Omental fat pad (tissue), 4 donors: Measurements from ENCODE around the gene ANTXR2. TPM values are rescaled to one million over a fixed set of nuclear protein-coding genes. Genes with fewer than 3 reads are reported as not detected.
"Not testable (repeated sequence)": the region's sequence is repeated elsewhere in the genome, so short reads cannot be mapped to it uniquely, and the experiment has no call there.

ENCODE experiments used
- ATAC-seq: fragments of 150-250 bp; one replicate; pipeline ENCODE4 v1.9.1; 2016; ENCODE audit warnings: mild to moderate bottlenecking, moderate library complexity; ENCODE audit not compliant: low FRiP score
- DNase-seq: peaks from one replicate; pipeline ENCODE4 v3.0.0-alpha.2; 2019; ENCODE audit warnings: low spot score
- total RNA-seq, 4 donors: library from RNA; depleted of rRNA; stranded (reverse); fragments of >200 nt; gene quantifications; one replicate each; pipeline ENCODE4 v1.1.0, GENCODE V29; 2016
- TF ChIP-seq, protein P1 (sequence below), 3 donors: fragments of 450-650 bp; IDR thresholded peaks; one replicate each; pipeline ENCODE4 v1.5.1; 2016 to 2017; ENCODE audit warnings: antibody characterized with exemption in 3 of 3, mild to moderate bottlenecking in 3 of 3, moderate library complexity in 2 of 3

The ANTXR2 gene
- total RNA-seq, 4 donors from 2014 or later, result 86.7 to 208 (median 139) TPM

DNA sequence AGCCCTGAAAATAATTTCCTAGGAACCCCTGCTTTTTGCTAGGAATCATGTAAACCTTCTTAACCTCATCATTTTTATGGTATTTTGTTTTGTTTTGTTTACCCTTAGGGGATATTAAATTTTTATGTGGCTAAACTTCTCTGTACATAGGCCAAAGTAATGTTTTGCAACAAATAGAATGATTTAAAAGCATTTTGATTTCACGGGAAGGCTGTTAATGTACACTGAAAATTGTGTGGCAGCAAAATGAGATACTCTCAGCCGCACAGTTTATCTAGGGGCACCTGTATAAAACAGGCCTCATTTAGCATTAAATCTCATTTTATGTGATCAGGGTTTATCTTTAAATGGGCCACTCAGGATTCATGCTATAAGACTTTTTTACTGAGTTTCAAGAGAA lies 175.0 kb downstream of the ANTXR2 start:
- no peak for DNase-seq
- ATAC-seq, result no peak

DNA sequence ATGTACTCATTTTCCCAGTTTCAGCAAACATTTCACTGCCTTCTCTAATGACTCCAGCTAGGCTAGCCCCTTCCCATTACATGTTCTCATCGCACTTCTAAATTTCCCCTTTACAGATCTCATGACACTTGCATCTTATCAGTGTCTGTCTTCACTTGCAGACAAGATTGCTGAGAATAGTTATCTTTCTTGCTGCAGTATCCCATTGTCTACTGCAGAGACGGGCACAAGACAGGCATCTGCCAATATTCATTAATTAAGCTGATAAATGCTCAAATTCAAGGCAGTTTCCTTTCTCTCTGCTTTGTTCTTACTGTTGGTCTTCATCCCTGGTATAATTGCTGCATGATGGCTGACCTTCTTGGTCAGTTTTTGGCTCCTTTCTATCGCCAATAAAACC lies 175.9 kb downstream of the ANTXR2 start:
- ATAC-seq (no peak), DNase-seq (no peak)
- TF ChIP-seq, protein P1, sequence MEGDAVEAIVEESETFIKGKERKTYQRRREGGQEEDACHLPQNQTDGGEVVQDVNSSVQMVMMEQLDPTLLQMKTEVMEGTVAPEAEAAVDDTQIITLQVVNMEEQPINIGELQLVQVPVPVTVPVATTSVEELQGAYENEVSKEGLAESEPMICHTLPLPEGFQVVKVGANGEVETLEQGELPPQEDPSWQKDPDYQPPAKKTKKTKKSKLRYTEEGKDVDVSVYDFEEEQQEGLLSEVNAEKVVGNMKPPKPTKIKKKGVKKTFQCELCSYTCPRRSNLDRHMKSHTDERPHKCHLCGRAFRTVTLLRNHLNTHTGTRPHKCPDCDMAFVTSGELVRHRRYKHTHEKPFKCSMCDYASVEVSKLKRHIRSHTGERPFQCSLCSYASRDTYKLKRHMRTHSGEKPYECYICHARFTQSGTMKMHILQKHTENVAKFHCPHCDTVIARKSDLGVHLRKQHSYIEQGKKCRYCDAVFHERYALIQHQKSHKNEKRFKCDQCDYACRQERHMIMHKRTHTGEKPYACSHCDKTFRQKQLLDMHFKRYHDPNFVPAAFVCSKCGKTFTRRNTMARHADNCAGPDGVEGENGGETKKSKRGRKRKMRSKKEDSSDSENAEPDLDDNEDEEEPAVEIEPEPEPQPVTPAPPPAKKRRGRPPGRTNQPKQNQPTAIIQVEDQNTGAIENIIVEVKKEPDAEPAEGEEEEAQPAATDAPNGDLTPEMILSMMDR (IDR thresholded peaks at IDR 0.05), result no peak

More for the DNA sequence above, 175.0 kb downstream of the ANTXR2 start:
- TF ChIP-seq, protein P1 (IDR thresholded peaks at IDR 0.05), result no peak

DNA sequence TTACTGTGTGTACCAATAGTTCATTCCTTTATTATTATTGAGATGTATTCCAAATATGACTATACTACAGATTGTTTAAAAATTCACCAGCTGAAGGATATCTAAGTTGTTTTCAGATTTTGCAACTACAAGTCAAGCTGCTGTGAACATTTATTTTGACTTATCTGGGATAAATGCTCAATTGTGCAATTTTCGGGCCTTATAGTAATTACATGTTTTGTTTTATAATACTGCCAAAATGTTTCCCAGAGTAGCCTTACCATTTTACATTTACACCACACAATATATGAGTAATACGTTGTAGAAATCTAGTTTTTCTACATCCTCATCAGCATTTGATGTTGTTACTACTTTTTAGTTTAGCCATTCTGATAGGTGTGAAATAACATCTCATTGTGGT lies 179.6 kb downstream of the ANTXR2 start:
- DNase-seq (no peak), ATAC-seq (no peak)
- TF ChIP-seq, protein P1 (IDR thresholded peaks at IDR 0.05), result no peak

DNA sequence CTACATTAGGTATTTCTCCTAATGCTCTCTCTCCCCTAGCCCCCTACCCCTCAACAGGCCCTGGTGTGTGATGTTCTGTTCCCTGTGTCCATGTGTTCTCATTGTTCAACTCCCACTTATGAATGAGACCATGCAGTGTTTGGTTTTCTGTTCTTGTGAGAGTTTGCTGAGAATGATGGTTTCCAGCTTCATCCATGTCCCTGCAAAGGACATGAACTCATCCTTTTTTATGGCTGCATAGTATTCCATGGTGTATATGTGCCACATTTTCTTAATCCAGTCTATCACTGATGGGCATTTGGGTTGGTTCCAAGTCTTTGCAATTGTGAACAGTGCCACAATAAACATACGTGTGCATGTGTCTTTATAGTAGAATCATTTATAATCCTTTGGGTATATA lies 184.0 kb downstream of the ANTXR2 start:
- DNase-seq, ATAC-seq: not testable (repeated sequence)

DNA sequence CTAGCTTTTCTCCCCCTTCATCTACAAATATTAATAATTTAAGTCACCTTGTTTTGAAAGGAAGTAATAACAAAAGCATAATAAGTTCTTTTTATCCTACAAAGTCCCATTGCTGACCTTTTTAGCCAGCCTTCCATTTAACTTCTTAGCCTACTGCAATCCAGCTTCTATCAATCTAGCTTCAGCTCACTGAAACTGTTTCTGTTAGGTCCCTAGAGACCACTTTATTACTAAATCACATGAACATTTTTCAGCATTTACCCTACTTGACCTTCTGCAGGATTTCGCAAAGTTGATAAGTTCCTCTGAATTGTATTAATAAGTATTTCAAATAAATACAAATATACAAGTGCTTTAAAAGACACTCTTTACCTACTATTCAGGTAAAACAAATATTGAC lies 186.5 kb downstream of the ANTXR2 start:
- ATAC-seq (no peak), DNase-seq (no peak)
- TF ChIP-seq, protein P1 (IDR thresholded peaks at IDR 0.05), result no peak

DNA sequence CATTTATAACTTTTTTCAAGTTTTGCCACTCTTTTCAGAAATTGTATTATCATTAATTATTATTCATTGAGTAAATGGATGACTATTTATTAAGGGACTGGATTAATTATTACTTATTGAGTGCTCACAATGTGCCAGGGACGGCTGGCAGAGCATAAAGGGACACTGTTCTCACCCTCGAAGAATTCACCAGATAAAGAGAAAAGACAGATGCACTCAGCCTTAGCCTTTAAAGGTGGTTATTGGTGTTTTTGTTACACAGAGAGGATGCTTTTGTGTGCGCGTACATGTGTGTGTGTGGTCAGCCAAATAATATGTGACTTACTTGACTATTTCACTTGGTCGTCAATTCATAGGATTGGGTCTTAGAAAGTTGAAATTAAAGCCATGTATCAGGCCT lies 187.0 kb downstream of the ANTXR2 start:
- no peak for DNase-seq
- TF ChIP-seq, protein P1 (IDR thresholded peaks at IDR 0.05), result no peak
- no peak for ATAC-seq

DNA sequence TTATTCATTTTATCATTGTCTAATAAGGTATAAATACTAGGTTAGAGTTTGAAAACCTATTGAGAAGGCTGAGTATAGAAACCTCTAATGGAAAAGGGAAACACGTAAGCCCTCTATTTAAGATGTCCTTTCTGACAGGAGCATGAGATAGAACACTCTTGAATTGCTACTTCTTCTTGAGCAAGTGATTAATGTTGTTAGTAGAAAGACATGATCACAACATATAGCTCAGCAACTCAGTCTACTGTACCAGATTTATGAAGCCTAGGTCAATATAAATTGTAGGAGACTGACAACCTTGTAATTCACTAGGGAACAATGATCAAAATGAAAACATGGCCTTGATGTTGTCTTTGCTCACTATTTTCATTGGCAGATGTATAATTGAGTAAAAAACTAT lies 189.7 kb downstream of the ANTXR2 start:
- TF ChIP-seq, protein P1 (IDR thresholded peaks at IDR 0.05), result no peak
- DNase-seq (no peak), ATAC-seq (no peak)

DNA sequence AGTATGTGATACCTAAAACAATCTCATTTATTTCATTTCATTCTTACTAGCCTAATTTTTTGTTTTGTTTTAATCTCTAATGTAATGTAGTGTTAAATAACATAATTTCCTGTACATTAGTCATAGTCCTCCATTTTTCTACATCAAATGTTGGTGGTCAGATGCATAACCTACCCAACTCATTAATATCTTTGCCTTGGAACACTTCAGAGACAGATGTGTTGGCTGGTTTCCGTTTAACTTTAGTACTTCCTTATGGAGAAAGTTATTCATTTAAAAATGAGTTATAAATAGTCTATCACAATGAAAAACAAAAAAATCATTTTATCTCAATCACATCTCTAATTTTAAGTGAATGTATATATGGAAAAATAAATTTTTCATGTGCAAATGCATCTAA lies 190.2 kb downstream of the ANTXR2 start:
- TF ChIP-seq, protein P1 (IDR thresholded peaks at IDR 0.05), result no peak
- ATAC-seq (no peak), DNase-seq (no peak)
